ENCODE measurements around the gene ATP8B3. TPM values are rescaled to one million over a fixed set of nuclear protein-coding genes. Genes with fewer than 3 reads are reported as not detected.
"Not testable (repeated sequence)": the region's sequence is repeated elsewhere in the genome, so short reads cannot be mapped to it uniquely, and the experiment has no call there.

Gene ATP8B3
- total RNA-seq, 4 donors from 2014 or later = 0.09 to 0.24 TPM; not detected in 2

GRCh38 chr19:1764729-1765128, 47.3 kb downstream of the ATP8B3 start:
- in situ Hi-C loops (cut with MboI; ENCODE audit: low sequenced_read_pairs in 4 of 4) = loop anchor here in 3 of 4 donors (10.0 to 25.0 kb wide), 2 partner anchors 220 to 227 kb away; no protein-coding TSS in a partner anchor
- no peak for ATAC-seq
- intact Hi-C loops (cut with DNase I; ENCODE audit: low total_unique reads) = no loop called here

GRCh38 chr19:1763648-1764639, 48.1 kb downstream of the ATP8B3 start:
- H3K9me3 ChIP-seq = no peaks in the 10 kb centered on the region
- TF ChIP-seq POLR2A (IDR thresholded peaks at IDR 0.05) (no peak), CTCF (IDR thresholded peaks at IDR 0.05 in 4 of 5, conservative IDR thresholded peaks at IDR 0.05 in 1 of 5) (no peak)
- H3K27me3 ChIP-seq = peaks cover 93 to 98% (median 96%) of the 10 kb centered on the region in 3 donors
- no peaks in the 10 kb centered on the region for H3K4me1 ChIP-seq
- no peak overlapping the region for H3K27ac ChIP-seq
- DNase-seq = no peak
- H3K4me3 ChIP-seq = no peak overlapping the region
- no peaks in the 10 kb centered on the region for H3K36me3 ChIP-seq
- intact Hi-C loops (cut with DNase I; ENCODE audit: low total_unique reads) = no loop called here
- in situ Hi-C loops (cut with MboI; ENCODE audit: low sequenced_read_pairs in 4 of 4) = loop anchor here in 3 of 4 donors (10.0 to 25.0 kb wide), 2 partner anchors 219 to 227 kb away; no protein-coding TSS in a partner anchor
- ATAC-seq = no peak

More at GRCh38 chr19:1764729-1765128, 47.3 kb downstream of the ATP8B3 start:
- Histone ChIP-seq H3K4me3 (no peak overlapping the region), H3K27me3 (peaks cover 93 to 98% (median 96%) of the 10 kb centered on the region in 3 donors), H3K27ac (no peak overlapping the region), H3K9me3 (no peaks in the 10 kb centered on the region), H3K36me3 (no peaks in the 10 kb centered on the region), H3K4me1 (no peaks in the 10 kb centered on the region)
- no peak for DNase-seq
- TF ChIP-seq CTCF (IDR thresholded peaks at IDR 0.05 in 4 of 5, conservative IDR thresholded peaks at IDR 0.05 in 1 of 5) (no peak), POLR2A (IDR thresholded peaks at IDR 0.05) (no peak)

GRCh38 chr19:1762243-1763117, 49.6 kb downstream of the ATP8B3 start:
- Histone ChIP-seq H3K36me3 (no peaks in the 10 kb centered on the region), H3K4me3 (no peak overlapping the region), H3K27ac (no peak overlapping the region), H3K27me3 (peaks cover 89 to 98% (median 95%) of the 10 kb centered on the region in 3 donors), H3K9me3 (no peaks in the 10 kb centered on the region), H3K4me1 (no peaks in the 10 kb centered on the region)
- DNase-seq (no peak), ATAC-seq (no peak)
- intact Hi-C loops (cut with DNase I; ENCODE audit: low total_unique reads) = no loop called here
- no peak for TF ChIP-seq POLR2A (IDR thresholded peaks at IDR 0.05)
- no peak for TF ChIP-seq CTCF (IDR thresholded peaks at IDR 0.05 in 4 of 5, conservative IDR thresholded peaks at IDR 0.05 in 1 of 5)
- in situ Hi-C loops (cut with MboI; ENCODE audit: low sequenced_read_pairs in 4 of 4) = loop anchor here in 3 of 4 donors (10.0 to 25.0 kb wide), 2 partner anchors 218 to 225 kb away; no protein-coding TSS in a partner anchor

- H3K27ac ChIP-seq = no peak overlapping the region
- in situ Hi-C loops (cut with MboI; ENCODE audit: low sequenced_read_pairs in 4 of 4) (loop anchor here in 3 of 4 donors (10.0 to 25.0 kb wide), 2 partner anchors 217 to 224 kb away; no protein-coding TSS in a partner anchor), intact Hi-C loops (cut with DNase I; ENCODE audit: low total_unique reads) (no loop called here)
- no peaks in the 10 kb centered on the region for H3K36me3 ChIP-seq
- H3K9me3 ChIP-seq = no peaks in the 10 kb centered on the region
- H3K4me1 ChIP-seq = no peaks in the 10 kb centered on the region
- ATAC-seq = no peak
- TF ChIP-seq POLR2A (IDR thresholded peaks at IDR 0.05) (no peak), CTCF (IDR thresholded peaks at IDR 0.05 in 4 of 5, conservative IDR thresholded peaks at IDR 0.05 in 1 of 5) (no peak)
- peaks cover 89 to 98% (median 95%) of the 10 kb centered on the region in 3 donors for H3K27me3 ChIP-seq
- DNase-seq = no peak
- no peak overlapping the region for H3K4me3 ChIP-seq
Observed at GRCh38 chr19:1761528-1762242, 50.4 kb downstream of the ATP8B3 start.

GRCh38 chr19:1760786-1761527, 51.1 kb downstream of the ATP8B3 start:
- H3K4me1 ChIP-seq; H3K9me3 ChIP-seq; H3K36me3 ChIP-seq; DNase-seq; ATAC-seq; intact Hi-C loops (cut with DNase I; ENCODE audit: low total_unique reads); H3K4me3 ChIP-seq; H3K27ac ChIP-seq: not testable (repeated sequence)
- H3K27me3 ChIP-seq = peaks cover 89 to 96% (median 94%) of the 10 kb centered on the region in 3 donors
- in situ Hi-C loops (cut with MboI; ENCODE audit: low sequenced_read_pairs in 4 of 4) = loop anchor here in 3 of 4 donors (10.0 to 25.0 kb wide), 2 partner anchors 216 to 224 kb away; no protein-coding TSS in a partner anchor
